ENCODE measurements around the gene SYCP1. TPM values are rescaled to one million over a fixed set of nuclear protein-coding genes. Genes with fewer than 3 reads are reported as not detected.
"Not testable (repeated sequence)": the region's sequence is repeated elsewhere in the genome, so short reads cannot be mapped to it uniquely, and the experiment has no call there.

The SYCP1 gene
- total RNA-seq, 1 experiment from 2014 or later, result not detected

GRCh38 chr1:114821978-114822377 lies 32.7 kb upstream of the SYCP1 start:
- H3K9me3 Mint-ChIP-seq (ENCODE audit: unreplicated experiment), result peaks cover 7% of the 10 kb centered on the region
- H3K27ac Mint-ChIP-seq (ENCODE audit: low read depth, unreplicated experiment), result no peak overlapping the region
- DNase-seq (ENCODE audit: unreplicated experiment), result no peak
- BruUV-seq (replicated peaks), result no TSS peak
- no peaks in the 10 kb centered on the region for H3K36me3 Mint-ChIP-seq (ENCODE audit: insufficient read depth, unreplicated experiment)
- H3K4me3 Mint-ChIP-seq (ENCODE audit: unreplicated experiment), result no peak overlapping the region
- peaks cover 42% of the 10 kb centered on the region for H3K27me3 Mint-ChIP-seq (ENCODE audit: insufficient read depth, unreplicated experiment)
- ChIA-PET CTCF (interaction anchor here (0.5 kb wide), 1 partner anchor 130 kb away, joined by 4 read pairs; no protein-coding TSS in a partner anchor), POLR2A (no interaction called here)
- H3K4me1 Mint-ChIP-seq (ENCODE audit: insufficient read depth, unreplicated experiment), result no peaks in the 10 kb centered on the region
- intact Hi-C loops (cut with micrococcal nuclease), result no loop called here
- no peak for TF ChIP-seq CTCF (IDR thresholded peaks at IDR 0.05; ENCODE audit: unreplicated experiment)

- peak; percentile 16 for DNase-seq (ENCODE audit: unreplicated experiment)
- intact Hi-C loops (cut with micrococcal nuclease), result no loop called here
- H3K27me3 Mint-ChIP-seq (ENCODE audit: insufficient read depth, unreplicated experiment), result peaks cover 14% of the 10 kb centered on the region
- no peak for TF ChIP-seq CTCF (IDR thresholded peaks at IDR 0.05; ENCODE audit: unreplicated experiment)
- H3K27ac Mint-ChIP-seq (ENCODE audit: low read depth, unreplicated experiment), result no peak overlapping the region
- ChIA-PET POLR2A (interaction anchor here (0.6 to 0.9 kb wide), 2 partner anchors 14 to 29 kb away, joined by 3 to 4 read pairs; no protein-coding TSS in a partner anchor), CTCF (no interaction called here)
- H3K9me3 Mint-ChIP-seq (ENCODE audit: unreplicated experiment), result no peaks in the 10 kb centered on the region
- H3K36me3 Mint-ChIP-seq (ENCODE audit: insufficient read depth, unreplicated experiment), result peaks cover 3% of the 10 kb centered on the region
- H3K4me3 Mint-ChIP-seq (ENCODE audit: unreplicated experiment), result no peak overlapping the region
- BruUV-seq (replicated peaks), result no TSS peak
- peaks cover 3% of the 10 kb centered on the region for H3K4me1 Mint-ChIP-seq (ENCODE audit: insufficient read depth, unreplicated experiment)
These were observed 26.4 kb upstream of the SYCP1 start for GRCh38 chr1:114828251-114828650.

- intact Hi-C loops (cut with micrococcal nuclease); BruUV-seq (replicated peaks); H3K9me3 Mint-ChIP-seq (ENCODE audit: unreplicated experiment); H3K27ac Mint-ChIP-seq (ENCODE audit: low read depth, unreplicated experiment); H3K27me3 Mint-ChIP-seq (ENCODE audit: insufficient read depth, unreplicated experiment); CTCF ChIA-PET; H3K4me3 Mint-ChIP-seq (ENCODE audit: unreplicated experiment); POLR2A ChIA-PET; DNase-seq (ENCODE audit: unreplicated experiment); H3K36me3 Mint-ChIP-seq (ENCODE audit: insufficient read depth, unreplicated experiment); H3K4me1 Mint-ChIP-seq (ENCODE audit: insufficient read depth, unreplicated experiment): not testable (repeated sequence)
These were observed 24.6 kb upstream of the SYCP1 start for GRCh38 chr1:114830075-114830474.

GRCh38 chr1:114831276-114831994 lies 23.2 kb upstream of the SYCP1 start:
- TF ChIP-seq CTCF (IDR thresholded peaks at IDR 0.05; ENCODE audit: unreplicated experiment), result no peak
- no TSS peak for BruUV-seq (replicated peaks)
- intact Hi-C loops (cut with micrococcal nuclease), result no loop called here
- peaks cover 13% of the 10 kb centered on the region for H3K27me3 Mint-ChIP-seq (ENCODE audit: insufficient read depth, unreplicated experiment)
- no peak overlapping the region for H3K27ac Mint-ChIP-seq (ENCODE audit: low read depth, unreplicated experiment)
- H3K4me3 Mint-ChIP-seq (ENCODE audit: unreplicated experiment), result no peak overlapping the region
- H3K36me3 Mint-ChIP-seq (ENCODE audit: insufficient read depth, unreplicated experiment), result peaks cover 6% of the 10 kb centered on the region
- CTCF ChIA-PET, result no interaction called here
- H3K9me3 Mint-ChIP-seq (ENCODE audit: unreplicated experiment), result no peaks in the 10 kb centered on the region
- H3K4me1 Mint-ChIP-seq (ENCODE audit: insufficient read depth, unreplicated experiment), result peaks cover 8% of the 10 kb centered on the region
- DNase-seq (ENCODE audit: unreplicated experiment), result no peak
- POLR2A ChIA-PET, result interaction anchor here (1.2 kb wide), 1 partner anchor 8 kb away, joined by 3 read pairs; no protein-coding TSS in a partner anchor
